ENCODE data around the gene ASPM. TPM values are rescaled to one million over a fixed set of nuclear protein-coding genes. Genes with fewer than 3 reads are reported as not detected.
"Not testable (repeated sequence)": the region's sequence is repeated elsewhere in the genome, so short reads cannot be mapped to it uniquely, and the experiment has no call there.

The ASPM gene
- polyA plus RNA-seq, 1 donor: 8.7 TPM

DNA sequence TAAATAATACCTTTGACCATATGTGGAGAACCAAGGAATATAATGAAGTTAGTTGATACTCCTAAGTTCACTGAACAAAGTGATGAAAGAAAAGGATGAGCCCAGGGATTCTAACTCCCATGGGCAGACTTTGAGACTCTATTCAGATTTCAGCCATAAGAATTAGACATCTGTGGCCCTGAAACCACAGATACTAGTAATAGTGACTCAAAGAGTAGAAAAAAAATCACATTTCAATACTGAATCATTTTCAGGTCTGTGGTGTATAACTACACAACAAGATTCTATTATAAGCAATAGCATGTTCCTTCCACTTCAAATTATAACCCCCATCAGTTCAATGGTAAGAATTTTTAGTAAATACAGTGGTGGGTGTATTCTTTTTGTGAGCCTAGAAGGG is 63.0 kb downstream of the ASPM start:
- no peak for DNase-seq (ENCODE audit: low read depth)

GRCh38 chr1:197081117-197081753 is 65.2 kb downstream of the ASPM start:
- no peak for DNase-seq (ENCODE audit: low read depth)

DNA sequence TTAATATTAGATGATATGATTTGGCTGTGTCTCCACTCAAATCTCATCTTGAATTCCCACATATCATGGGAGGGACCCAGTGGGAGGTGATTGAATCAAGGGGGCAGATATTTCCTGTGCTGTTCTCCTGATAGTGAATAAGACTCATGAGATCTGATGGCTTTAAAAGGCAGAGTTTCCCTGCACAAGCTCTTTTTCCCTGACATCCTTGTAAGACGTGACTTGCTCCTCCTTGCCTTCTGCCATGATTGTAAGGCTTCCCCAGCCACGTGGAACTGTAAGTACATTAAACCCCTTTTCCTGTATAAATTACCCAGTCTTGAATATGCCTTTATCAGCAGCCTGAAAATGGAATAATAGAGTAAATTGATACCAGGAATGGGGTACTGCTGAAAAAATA is 66.1 kb downstream of the ASPM start:
- DNase-seq (ENCODE audit: low read depth): no peak

DNA sequence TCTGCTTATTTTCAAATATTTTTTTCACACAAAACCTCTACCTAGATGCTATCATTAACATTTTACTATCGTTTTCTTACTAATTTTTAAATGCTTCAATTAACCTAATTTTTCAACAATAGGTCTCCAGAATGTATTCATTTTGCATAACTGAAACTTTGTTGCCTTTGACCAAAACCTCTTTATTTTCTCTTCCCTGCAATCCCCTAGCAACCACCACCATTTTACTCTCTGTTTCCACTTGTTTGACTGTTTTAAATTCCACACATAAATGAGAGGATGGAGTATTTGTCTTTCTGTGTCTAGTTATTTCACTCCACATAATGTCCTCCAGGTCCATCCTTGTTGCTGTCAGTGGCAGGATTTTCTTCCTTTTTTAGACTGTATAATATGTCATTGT is 69.9 kb downstream of the ASPM start:
- DNase-seq (ENCODE audit: low read depth): no peak

DNA sequence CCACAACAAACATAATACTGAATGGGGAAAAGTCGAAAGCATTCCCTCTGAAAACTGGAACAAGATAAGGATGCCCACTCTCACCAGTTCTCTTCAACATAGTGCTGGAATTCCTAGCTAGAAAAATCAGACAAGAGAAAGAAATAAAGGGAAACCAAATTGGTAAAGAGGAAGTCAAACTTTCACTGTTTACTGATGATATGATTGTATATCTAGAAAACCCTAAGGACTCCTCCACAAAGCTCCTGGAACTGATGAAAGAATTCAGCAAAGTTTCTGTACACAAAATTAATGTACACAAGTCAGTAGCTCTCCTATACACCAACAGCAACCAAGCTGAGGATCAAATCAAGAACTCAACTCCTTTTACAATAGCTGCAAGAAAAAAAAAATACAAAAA is 72.5 kb downstream of the ASPM start:
- DNase-seq (ENCODE audit: low read depth): no peak

GRCh38 chr1:197067457-197067818 is 79.0 kb downstream of the ASPM start:
- DNase-seq (ENCODE audit: low read depth): no peak

GRCh38 chr1:197066719-197067456 is 79.6 kb downstream of the ASPM start, which contains the start of gene F13B:
Gene F13B, minus strand, starts transcription at chr1:197067260. Its CDS starts 37 bp downstream, at chr1:197067223.
- no peak for DNase-seq (ENCODE audit: low read depth)

- no peak for DNase-seq (ENCODE audit: low read depth)
Measured at GRCh38 chr1:197066277-197066676, 80.2 kb downstream of the ASPM start.

GRCh38 chr1:197065559-197065958 is 80.9 kb downstream of the ASPM start:
- no peak for DNase-seq (ENCODE audit: low read depth)

DNA sequence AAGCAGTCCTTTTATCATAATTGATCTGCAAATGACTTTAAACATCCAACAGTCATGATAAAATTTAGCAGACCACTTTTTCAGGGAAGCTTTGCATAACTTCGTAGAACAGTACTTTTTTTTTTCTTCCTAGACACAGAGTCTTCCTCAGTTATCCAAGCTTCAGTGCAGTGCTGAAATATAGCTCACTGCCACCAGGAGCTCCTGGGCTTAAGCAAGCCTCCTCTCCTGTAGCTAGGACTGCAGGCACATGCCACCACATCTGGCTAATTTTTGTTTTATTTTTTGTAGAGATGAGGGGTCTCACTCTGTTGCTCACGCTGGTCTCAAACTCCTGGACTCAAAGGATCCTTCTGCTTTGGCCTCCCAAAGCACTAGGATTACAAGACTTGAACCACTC is 83.3 kb downstream of the ASPM start:
- DNase-seq (ENCODE audit: low read depth): no peak

DNA sequence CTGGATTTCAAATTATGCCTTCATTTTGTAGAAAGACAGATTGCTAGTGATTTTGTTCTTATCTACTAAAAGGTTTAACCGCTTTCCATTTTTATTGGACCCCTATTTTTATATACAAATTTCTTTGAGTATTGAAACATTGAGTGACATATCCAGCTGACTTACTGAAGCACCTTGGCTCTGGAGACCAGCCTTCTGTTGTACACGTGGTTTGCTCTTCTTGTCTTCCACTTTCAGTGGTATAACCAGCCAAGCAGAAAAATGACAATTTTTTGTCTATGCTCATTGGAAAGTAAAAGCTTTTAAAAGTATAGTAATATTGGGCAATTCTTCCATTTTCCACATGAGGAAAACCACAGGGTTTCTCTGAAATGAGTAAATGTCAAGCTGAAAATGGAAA is 83.8 kb downstream of the ASPM start:
- no peak for DNase-seq (ENCODE audit: low read depth)

- DNase-seq (ENCODE audit: low read depth): no peak
Measured at GRCh38 chr1:197049100-197049499, 97.4 kb downstream of the ASPM start.

DNA sequence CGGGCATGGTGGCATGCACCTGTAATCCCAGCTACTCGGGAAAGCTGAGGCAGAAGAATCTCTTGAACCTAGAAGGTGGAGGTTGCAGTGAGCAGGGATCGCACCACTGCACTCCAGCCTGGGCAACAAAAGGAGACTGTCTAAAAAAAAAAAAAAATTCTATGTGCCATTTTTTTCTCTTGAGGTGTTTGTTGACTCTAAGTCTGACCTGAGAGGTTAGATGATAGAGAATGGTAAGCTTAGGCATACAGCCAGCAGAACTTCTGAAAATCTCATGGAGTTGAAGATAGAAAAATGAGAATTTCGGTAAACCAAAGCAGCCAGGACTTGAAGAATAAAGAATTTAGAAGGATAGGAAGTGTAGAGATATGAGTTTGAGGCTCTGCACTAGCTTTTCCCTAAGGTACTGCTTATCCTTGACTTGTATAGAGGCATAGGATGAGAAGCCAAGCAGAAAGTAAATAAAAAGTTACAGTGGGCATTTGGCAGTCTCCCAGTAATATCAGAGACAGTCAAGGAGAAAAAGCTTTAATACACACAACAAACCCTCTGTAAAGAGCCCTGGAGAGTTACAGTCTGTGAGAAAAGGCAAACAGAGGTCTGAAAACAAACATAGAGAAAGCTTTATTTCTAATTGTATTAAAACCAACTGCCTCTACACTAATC is 103.7 kb downstream of the ASPM start:
- no peak for DNase-seq (ENCODE audit: low read depth)

GRCh38 chr1:197041486-197042353 is 104.7 kb downstream of the ASPM start:
- DNase-seq (ENCODE audit: low read depth): no peak

DNA sequence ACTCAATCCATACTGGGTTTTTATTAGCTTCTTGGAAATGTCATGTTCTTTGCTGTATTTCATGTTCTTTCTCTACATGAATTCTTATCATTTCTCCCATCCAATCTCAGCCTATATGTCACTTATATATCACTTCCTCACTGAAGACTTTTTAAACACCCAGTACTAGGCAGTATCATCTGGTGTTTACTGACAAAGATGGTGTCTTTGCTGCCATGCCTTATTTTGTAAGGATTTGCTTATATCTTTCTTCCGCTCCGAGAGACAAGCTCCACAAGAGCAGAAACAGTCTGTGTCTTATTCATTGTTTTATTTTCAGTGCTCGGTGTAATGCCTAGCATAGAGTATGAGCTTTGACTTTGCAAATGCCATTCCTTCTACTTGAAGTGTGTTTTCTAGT is 109.6 kb downstream of the ASPM start:
- DNase-seq (ENCODE audit: low read depth): no peak

DNA sequence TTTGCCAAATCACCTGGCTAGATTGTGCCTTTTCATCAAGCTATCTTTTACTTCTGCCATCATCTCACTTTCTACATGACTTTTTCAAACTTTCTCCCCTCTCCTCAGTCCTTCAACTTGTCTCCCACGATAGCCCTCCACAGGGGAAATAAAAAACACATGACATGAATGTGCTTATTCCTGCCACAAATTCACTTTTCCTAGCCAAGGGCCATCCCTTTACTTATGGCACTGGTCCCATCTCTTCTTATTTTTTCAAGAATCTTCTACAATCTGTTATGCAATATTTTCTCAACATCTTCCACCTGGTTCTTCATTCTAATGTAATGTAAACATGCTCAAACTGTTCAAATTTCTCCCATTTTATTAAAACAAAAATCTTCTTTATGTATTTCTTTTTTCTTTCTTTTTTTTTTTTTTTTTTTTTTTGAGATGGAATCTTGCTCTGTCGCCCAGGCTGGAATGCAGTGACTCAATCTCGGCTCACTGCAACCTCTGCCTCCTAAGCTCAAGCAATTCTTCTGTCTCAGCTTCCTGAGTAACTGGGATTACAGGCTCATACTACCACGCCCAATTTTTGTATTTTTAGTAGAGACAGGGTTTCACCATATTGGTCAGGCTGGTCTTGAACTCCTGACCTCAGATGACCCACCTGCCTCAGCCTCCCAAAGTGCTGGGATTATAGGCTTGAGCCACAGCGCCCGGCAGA is 111.7 kb downstream of the ASPM start:
- not testable (repeated sequence) for DNase-seq (ENCODE audit: low read depth)

Other genes with a start within 250 kb of the ASPM start
- not detected for gene CFHR2, start 202.9 kb downstream of the ASPM start, polyA plus RNA-seq (ENCODE audit: insufficient read length)
- not detected for gene CFHR5, start 169.1 kb downstream of the ASPM start, polyA plus RNA-seq (ENCODE audit: insufficient read length)
- gene F13B, start 79.4 kb downstream of the ASPM start, polyA plus RNA-seq (ENCODE audit: insufficient read length): not detected
- gene ZBTB41, start 54.6 kb upstream of the ASPM start, polyA plus RNA-seq (ENCODE audit: insufficient read length): 11.0 TPM
- 0.39 TPM for gene CRB1, start 121.6 kb upstream of the ASPM start, polyA plus RNA-seq (ENCODE audit: insufficient read length)